Measurements from ENCODE around the gene CAB39L.

The CAB39L gene

GRCh38 chr13:49404703-49405020, 39.2 kb downstream of the CAB39L start:
- TF ChIP-seq, protein P1, sequence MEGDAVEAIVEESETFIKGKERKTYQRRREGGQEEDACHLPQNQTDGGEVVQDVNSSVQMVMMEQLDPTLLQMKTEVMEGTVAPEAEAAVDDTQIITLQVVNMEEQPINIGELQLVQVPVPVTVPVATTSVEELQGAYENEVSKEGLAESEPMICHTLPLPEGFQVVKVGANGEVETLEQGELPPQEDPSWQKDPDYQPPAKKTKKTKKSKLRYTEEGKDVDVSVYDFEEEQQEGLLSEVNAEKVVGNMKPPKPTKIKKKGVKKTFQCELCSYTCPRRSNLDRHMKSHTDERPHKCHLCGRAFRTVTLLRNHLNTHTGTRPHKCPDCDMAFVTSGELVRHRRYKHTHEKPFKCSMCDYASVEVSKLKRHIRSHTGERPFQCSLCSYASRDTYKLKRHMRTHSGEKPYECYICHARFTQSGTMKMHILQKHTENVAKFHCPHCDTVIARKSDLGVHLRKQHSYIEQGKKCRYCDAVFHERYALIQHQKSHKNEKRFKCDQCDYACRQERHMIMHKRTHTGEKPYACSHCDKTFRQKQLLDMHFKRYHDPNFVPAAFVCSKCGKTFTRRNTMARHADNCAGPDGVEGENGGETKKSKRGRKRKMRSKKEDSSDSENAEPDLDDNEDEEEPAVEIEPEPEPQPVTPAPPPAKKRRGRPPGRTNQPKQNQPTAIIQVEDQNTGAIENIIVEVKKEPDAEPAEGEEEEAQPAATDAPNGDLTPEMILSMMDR (IDR thresholded peaks at IDR 0.05; ENCODE audit: unreplicated experiment in 3 of 3) = no peak

DNA sequence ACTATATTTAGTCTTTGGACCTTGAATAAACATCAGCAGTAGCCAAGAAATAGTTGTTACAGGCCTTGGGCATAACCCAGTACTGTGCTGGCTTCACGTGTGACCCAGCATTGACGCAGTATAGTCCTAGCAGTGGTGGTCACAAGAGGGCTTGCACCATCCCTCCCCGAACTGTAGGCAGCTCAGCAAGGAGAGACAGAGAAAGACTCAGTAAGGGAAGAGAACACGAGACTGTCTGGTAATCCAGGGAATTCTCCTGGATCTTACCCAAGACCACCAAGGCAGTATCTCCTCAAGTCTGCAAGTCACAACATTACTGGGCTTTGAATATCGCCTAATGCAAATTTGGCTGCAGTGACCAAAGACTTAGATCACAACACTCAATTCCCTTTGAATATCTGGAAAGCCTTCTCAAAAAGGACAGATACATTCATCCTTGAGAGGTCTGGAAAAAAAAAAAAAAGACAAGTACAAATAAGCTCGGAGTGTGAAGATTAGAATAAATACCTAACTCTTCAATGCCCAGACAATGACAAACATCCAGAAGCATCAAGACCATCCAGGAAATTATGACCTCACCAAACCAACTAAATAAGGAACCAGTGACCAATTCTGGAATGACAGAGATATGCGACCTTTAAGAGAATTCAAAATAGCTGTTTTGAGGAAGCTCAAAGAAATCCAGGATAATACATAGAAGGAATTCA, 39.7 kb downstream of the CAB39L start:
- Mint-ChIP-seq H3K9me3 (peaks cover 23% of the 10 kb centered on the region), H3K4me1 (peaks cover 10% of the 10 kb centered on the region), H3K36me3 (ENCODE audit: low read depth) (peaks cover 27% of the 10 kb centered on the region), H3K4me3 (no peak overlapping the region), H3K27me3 (ENCODE audit: low read depth) (no peaks in the 10 kb centered on the region), H3K27ac (no peak overlapping the region)
- TF ChIP-seq, protein P1 (IDR thresholded peaks at IDR 0.05; ENCODE audit: unreplicated experiment in 3 of 3) = no peak

More at GRCh38 chr13:49404703-49405020, 39.2 kb downstream of the CAB39L start:
- H3K4me3 Mint-ChIP-seq = no peak overlapping the region
- no peaks in the 10 kb centered on the region for H3K27me3 Mint-ChIP-seq (ENCODE audit: low read depth)
- peaks cover 14% of the 10 kb centered on the region for H3K4me1 Mint-ChIP-seq
- H3K27ac Mint-ChIP-seq = no peak overlapping the region
- H3K9me3 Mint-ChIP-seq = peaks cover 23% of the 10 kb centered on the region
- peaks cover 27% of the 10 kb centered on the region for H3K36me3 Mint-ChIP-seq (ENCODE audit: low read depth)

DNA sequence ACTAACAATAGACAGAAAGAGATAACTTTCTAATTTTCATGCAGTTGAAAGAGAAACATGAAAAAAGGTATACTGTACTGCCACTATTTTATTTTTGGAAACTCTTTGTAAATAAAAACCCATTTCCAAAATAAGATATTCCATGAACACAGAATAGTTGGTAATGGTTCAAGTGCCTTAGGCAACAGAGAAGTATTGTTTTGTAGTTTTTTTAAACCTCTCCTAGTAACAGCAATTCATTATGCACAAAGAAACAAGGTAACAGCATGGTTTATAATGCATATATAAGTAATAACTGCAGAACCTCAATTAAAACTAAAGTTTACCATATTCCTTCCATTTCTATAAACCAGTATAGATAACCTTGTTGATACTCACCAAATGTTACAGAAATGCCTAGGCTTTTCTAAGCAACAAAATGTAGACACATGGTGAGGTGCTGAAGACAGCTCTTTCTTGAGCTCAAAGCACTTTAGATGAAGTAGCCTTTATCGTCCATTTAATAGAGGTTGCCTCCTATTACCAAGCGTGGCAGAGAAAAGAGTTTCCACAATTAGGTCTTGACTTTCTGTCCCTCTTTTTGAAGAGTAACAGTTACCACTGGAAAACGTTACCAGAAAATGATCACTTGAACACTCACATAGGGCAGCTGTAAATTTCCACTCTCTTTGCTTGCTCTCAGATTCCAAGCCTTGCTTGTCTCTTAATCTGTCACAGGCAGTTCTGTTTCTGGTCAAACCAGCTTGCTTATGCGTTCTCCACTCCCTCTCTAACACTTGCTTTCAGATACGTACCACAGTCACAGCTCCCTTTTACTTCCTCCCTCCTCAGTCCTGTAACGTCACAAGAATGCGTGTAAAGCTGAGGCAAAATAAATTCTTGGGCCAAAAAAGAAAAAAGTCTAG, 42.9 kb downstream of the CAB39L start:
- Mint-ChIP-seq H3K36me3 (ENCODE audit: low read depth) (peaks cover 23% of the 10 kb centered on the region), H3K4me3 (peak overlapping the region; percentile 6 to 35 (median 12)), H3K4me1 (peaks cover 7% of the 10 kb centered on the region), H3K27me3 (ENCODE audit: low read depth) (peaks cover 3% of the 10 kb centered on the region), H3K9me3 (peaks cover 20% of the 10 kb centered on the region), H3K27ac (peak overlapping the region; percentile 2 to 73 (median 42))
- TF ChIP-seq, protein P1 (IDR thresholded peaks at IDR 0.05; ENCODE audit: unreplicated experiment in 3 of 3) = no peak

GRCh38 chr13:49399801-49400472, 43.9 kb downstream of the CAB39L start:
- Mint-ChIP-seq H3K27ac (no peak overlapping the region), H3K36me3 (ENCODE audit: low read depth) (peaks cover 15% of the 10 kb centered on the region), H3K4me3 (peak overlapping the region in 1 of 3 experiments; percentile 30), H3K9me3 (peaks cover 16% of the 10 kb centered on the region), H3K4me1 (peaks cover 12% of the 10 kb centered on the region), H3K27me3 (ENCODE audit: low read depth) (peaks cover 3% of the 10 kb centered on the region)
- TF ChIP-seq, protein P1 (IDR thresholded peaks at IDR 0.05; ENCODE audit: unreplicated experiment in 3 of 3) = no peak

DNA sequence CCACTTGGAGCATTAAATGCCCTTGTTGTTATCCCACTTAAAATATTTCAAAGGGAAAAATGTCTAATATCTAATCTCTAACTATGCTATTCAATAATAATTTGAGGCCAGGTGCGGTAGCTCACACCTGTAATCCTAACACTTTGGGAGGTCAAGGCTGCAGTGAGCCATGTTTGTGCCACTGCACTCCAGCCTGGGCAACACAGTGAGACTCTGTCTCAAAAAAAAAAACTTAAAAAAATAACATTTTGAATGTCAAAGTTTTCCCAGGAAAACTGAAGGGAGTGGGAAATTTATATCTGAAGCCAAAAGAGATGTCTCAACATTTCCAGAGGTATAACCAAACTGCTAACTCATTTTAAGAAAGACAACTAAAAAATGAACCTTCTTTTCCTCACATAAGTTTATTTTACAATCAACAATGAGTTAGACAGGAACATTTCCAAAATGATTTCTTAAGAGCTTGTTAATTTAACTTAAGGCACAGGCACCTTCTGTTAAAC, 47.9 kb downstream of the CAB39L start:
- TF ChIP-seq, protein P1 (IDR thresholded peaks at IDR 0.05; ENCODE audit: unreplicated experiment in 3 of 3) = no peak
- Mint-ChIP-seq H3K9me3 (peaks cover 5% of the 10 kb centered on the region), H3K36me3 (ENCODE audit: low read depth) (no peaks in the 10 kb centered on the region)

More for the DNA sequence above, 47.9 kb downstream of the CAB39L start:
- no peak overlapping the region for H3K4me3 Mint-ChIP-seq
- H3K4me1 Mint-ChIP-seq = peaks cover 6% of the 10 kb centered on the region
- peak overlapping the region in 1 of 3 experiments; percentile 33 for H3K27ac Mint-ChIP-seq
- H3K27me3 Mint-ChIP-seq (ENCODE audit: low read depth) = peaks cover 3% of the 10 kb centered on the region
